Measurements from ENCODE around the gene YLPM1.

Gene YLPM1

DNA sequence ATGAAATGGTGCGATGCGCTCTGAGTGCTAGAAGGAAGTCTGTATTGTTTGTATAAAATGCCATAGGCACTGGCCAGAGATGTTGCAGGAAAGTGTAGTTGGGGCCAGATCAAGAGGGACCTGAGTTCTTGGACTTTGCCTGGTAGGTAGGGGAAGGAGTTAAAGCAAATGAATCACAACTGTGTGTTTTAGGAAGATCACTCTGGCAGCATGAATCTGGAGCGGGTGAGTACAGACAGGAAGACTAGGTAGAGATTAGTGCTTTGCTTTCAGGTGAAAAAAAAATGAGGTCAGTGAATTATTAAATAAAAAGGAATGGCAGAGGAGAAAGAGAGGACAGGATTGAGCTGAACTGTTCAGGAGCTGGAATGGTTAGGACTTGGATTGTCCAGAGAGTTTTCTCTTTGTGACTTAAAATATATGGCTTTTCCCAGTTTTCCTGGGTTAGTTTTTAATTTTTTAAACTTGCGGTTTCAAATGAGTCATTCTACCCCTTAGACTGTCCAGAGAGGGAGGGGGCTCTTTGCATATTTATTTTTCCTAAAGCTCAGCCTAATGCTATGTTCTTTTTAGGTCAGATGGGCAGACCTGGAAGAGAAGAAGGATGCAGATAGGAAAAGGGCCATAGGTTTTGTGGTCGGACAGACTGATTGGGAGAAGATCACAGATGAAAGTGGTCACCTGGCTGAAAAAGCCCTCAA is 71.7 kb downstream of the YLPM1 start:
- TF ChIP-seq, protein P1, sequence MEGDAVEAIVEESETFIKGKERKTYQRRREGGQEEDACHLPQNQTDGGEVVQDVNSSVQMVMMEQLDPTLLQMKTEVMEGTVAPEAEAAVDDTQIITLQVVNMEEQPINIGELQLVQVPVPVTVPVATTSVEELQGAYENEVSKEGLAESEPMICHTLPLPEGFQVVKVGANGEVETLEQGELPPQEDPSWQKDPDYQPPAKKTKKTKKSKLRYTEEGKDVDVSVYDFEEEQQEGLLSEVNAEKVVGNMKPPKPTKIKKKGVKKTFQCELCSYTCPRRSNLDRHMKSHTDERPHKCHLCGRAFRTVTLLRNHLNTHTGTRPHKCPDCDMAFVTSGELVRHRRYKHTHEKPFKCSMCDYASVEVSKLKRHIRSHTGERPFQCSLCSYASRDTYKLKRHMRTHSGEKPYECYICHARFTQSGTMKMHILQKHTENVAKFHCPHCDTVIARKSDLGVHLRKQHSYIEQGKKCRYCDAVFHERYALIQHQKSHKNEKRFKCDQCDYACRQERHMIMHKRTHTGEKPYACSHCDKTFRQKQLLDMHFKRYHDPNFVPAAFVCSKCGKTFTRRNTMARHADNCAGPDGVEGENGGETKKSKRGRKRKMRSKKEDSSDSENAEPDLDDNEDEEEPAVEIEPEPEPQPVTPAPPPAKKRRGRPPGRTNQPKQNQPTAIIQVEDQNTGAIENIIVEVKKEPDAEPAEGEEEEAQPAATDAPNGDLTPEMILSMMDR (conservative IDR thresholded peaks at IDR 0.05), result no peak
- no peak overlapping the region for H3K27ac ChIP-seq

DNA sequence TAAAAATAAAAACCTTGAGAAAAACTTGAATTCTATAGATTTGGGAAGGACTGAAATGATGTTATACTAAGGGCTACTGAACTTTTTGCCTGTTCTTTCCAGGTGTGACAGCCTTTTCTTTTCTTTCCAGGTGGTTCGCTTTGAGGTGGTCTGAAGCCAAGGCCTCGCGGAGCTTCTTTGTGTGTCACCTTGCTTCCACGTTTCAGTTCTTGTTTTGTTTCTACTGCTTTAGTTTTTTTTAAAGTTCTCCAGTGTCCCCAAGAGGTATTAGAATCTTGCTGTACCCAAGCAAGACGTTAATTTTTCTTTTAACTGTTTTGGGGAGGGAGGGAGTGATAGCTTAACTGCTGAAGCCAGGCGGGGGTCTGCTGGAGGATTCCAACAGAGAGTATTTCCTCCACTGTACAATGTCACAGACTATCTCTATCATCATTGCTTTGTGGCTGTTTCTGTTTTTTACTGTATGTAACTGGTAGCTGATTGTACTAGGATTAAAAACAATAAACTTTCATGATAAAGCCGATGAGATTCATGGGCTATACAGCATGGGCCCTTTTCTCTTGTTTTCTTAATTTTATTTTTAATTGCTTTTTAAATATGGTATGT is 72.6 kb downstream of the YLPM1 start:
- H3K27ac ChIP-seq, result no peak overlapping the region
- TF ChIP-seq, protein P1 (conservative IDR thresholded peaks at IDR 0.05), result no peak

DNA sequence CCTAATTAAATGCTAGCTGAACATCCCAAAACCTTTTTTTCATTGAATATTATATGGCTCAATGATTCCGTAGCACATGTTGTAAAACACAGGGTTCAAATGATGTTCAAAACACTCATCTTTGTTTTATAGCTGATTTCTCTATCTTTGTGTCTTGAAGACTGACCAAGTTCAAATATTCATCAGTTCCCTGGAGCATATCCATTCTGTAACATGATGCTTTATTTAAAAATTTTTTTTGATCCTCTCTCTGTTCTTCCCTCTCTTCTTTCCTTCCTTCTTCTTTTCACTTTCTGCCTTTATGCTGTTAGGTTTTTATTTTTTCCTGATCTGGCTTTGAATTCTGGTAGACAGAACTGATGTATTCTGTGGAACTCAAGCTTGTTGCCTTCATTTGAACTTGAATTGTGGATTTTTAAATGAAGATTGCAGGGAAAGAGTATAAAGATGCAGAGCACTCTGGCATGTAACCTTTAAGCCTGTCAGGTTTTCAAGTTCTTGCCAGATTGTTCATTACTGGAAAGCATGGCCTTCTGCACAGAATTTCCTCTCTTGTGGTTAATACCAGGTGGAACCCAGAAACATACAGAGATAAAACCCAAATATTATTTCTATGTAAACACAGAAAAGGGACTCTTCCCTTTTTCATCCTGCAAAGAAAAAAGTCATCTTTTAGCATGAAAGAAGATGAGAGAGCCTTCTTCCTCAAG is 73.3 kb downstream of the YLPM1 start:
- TF ChIP-seq, protein P1 (conservative IDR thresholded peaks at IDR 0.05), result no peak
- no peak overlapping the region; the same call in 1 of the 2 replicates for H3K27ac ChIP-seq

DNA sequence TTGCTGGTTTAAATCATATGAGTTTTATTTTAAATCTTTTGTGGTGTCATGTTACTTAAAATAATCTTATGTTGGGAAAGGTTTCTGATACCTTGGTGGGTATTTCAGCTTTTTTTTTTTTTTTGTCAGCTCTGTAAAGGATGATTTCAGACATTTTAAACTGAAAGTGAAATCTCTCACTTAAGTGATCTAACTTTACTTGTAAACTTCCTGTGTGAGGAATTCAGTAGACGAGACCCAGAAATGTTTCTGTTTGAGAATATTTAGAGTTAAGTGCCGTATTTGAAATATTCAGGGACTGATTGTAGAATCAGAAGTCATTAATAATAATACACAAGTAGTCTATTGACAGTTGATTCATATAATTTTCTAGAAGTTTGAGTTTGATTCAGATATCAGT is 75.0 kb downstream of the YLPM1 start:
- no peak overlapping the region for H3K27ac ChIP-seq

DNA sequence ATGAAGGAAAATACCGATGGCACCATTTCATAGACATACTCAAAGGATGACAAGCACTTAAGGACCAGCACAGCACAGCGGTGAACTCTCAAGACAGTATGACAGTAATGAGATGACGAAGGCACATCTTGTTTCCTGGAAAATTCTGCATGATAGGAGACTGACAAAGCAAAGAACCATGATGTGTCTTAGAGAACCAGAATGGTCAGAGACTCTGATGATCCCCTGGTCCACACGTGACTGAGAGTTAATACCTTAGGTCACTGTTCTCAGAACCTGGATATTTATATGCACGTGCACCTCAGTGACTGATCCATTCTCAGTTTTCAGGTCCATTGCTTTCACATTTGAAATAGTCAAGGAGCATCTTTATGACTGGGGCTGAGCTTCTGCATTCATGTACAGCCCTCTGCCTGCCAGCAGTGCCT is 77.5 kb downstream of the YLPM1 start:
- TF ChIP-seq, protein P1 (conservative IDR thresholded peaks at IDR 0.05), result no peak
- H3K27ac ChIP-seq, result no peak overlapping the region

More for the DNA sequence above, 75.0 kb downstream of the YLPM1 start:
- TF ChIP-seq, protein P1 (conservative IDR thresholded peaks at IDR 0.05), result no peak

DNA sequence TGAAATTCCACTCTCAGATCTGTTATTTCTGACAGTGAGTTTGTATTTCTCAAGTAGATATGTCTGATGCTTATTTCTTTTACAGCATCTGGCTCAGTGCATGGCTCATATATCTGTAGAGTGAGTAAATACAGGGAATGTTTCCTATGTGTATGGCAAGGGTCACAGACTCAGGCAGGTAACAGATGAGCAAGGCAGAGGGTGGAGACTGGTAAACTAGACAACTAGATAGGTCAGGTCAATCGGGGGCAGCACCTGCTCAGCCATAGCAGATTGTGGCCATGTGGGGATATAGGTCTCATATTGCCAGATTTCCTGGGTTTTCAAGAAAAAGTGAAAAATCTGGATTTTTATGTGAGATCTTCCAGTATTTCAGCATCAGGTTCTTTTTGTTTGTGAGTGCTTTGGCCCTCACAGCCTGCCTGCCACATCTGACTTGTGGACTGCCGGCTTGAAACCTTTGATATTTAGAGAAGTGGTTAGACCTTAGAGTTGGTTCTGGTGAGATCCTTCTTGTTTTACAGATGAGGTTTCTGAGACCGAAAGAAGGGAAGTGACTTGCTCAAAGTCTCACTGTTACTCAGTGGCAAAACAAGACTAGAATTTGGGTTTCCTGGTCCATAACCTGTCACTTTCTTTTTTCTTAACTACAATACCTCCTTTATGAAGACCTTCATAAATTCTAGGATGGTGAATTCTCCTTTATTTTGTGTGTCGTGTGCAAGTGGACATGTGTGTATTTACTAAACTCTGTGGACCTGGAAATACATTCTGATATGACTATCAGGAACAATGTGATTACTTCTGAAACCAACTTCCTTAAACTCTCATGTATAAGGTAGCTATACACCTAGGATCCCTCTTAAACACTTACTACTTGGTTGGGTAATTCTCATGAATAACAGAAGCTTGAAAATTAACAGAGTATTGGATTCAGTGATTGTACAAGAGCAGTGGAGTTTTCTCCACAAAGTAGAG is 78.4 kb downstream of the YLPM1 start:
- H3K27ac ChIP-seq, result no peak overlapping the region

More for the DNA sequence above, 78.4 kb downstream of the YLPM1 start:
- TF ChIP-seq, protein P1 (conservative IDR thresholded peaks at IDR 0.05), result no peak
